B cell (primary cell): Measurements from ENCODE around the gene DUSP5. TPM values are rescaled to one million over a fixed set of nuclear protein-coding genes. Genes with fewer than 3 reads are reported as not detected.

Source experiments
- ATAC-seq: fragments of 200-7000 bp; cut with Tn5 transposase; one replicate; pipeline ENCODE4 v1.10.0; 2021; ENCODE audit warnings: low read depth, mild to moderate bottlenecking, moderate number of reproducible peaks, moderate library complexity
- CTCF ChIA-PET: fragments of 350-600 bp; sonication (Branson Sonifier 250); formaldehyde crosslinking; loops from one replicate; lab custom pipeline; 2021; ENCODE audit warnings: antibody characterized with exemption, inconsistent platforms; lab: Charles Lee
- POLR2A ChIA-PET: fragments of 350-600 bp; sonication (Branson Sonifier 250); formaldehyde crosslinking; loops from one replicate; lab custom pipeline; 2021; ENCODE audit warnings: antibody characterized with exemption; lab: Charles Lee
- DNase-seq: peaks from one replicate; pipeline ENCODE4 v3.0.0; 2013
- H2AFZ ChIP-seq: 2 replicates; pipeline ENCODE4 v1.6.1; 2012; ENCODE audit warnings: mild to moderate bottlenecking, low read depth, low read length; ENCODE audit not compliant: insufficient read depth, poor library complexity, severe bottlenecking
- H3K27ac ChIP-seq, 2 donors: 1 replicate in 1 of 2; 2 replicates in 1 of 2; pipeline ENCODE4 v1.5.1; 2012 to 2013; ENCODE audit warnings: low read length in 2 of 2, mild to moderate bottlenecking in 2 of 2, moderate library complexity in 1 of 2
- H3K27me3 ChIP-seq, 4 experiments: fragments of 200-600 bp in 1 of 4; sonication (generic) in 1 of 4; replicated peaks in 1 of 4; 1 replicate in 2 of 4; 2 replicates in 2 of 4; pipeline versions ENCODE4 v1.6.1 to v1.7.0; 2013 to 2016; ENCODE audit warnings: low read length in 3 of 4, mild to moderate bottlenecking in 2 of 4, mixed read lengths in 1 of 4, moderate library complexity in 1 of 4; ENCODE audit not compliant: insufficient read depth in 4 of 4, control insufficient read depth in 3 of 4; ENCODE audit errors: control extremely low read depth in 1 of 4
- H3K36me3 ChIP-seq, 2 experiments: replicated peaks in 1 of 2; 1 replicate in 1 of 2; 2 replicates in 1 of 2; pipeline versions ENCODE4 v1.6.1 to v1.7.1; 2013; ENCODE audit warnings: low read length in 1 of 2; ENCODE audit not compliant: insufficient read depth in 2 of 2, control insufficient read depth in 1 of 2; ENCODE audit errors: control extremely low read depth in 1 of 2, extremely low read depth in 1 of 2
- H3K4me1 ChIP-seq, 2 donors: fragments of 200-600 bp in 1 of 2; sonication (generic) in 1 of 2; 1 replicate in 1 of 2; 2 replicates in 1 of 2; pipeline versions ENCODE4 v1.5.1 to v1.6.1; 2013 to 2017; ENCODE audit warnings: low read length in 2 of 2; ENCODE audit not compliant: control insufficient read depth in 2 of 2, insufficient read depth in 2 of 2
- H3K4me2 ChIP-seq: replicated peaks from 2 replicates; pipeline ENCODE3; 2012; ENCODE audit warnings: mild to moderate bottlenecking, low read depth, low read length; ENCODE audit not compliant: poor library complexity, severe bottlenecking
- H3K4me3 ChIP-seq, 5 experiments: fragments of 200-600 bp in 1 of 5; sonication (generic) in 1 of 5; 1 replicate in 3 of 5; 2 replicates in 2 of 5; pipeline versions ENCODE4 v1.5.1 to v1.7.0; 2011 to 2016; ENCODE audit warnings: low read length in 4 of 5, mild to moderate bottlenecking in 4 of 5, low read depth in 2 of 5, control low read depth in 1 of 5, moderate library complexity in 1 of 5; ENCODE audit not compliant: insufficient read depth in 1 of 5; ENCODE audit errors: control extremely low read depth in 1 of 5, extremely low read depth in 1 of 5
- H3K79me2 ChIP-seq: fragments of 200-600 bp; sonication (generic); one replicate; pipeline ENCODE4 v1.6.0; 2016; ENCODE audit warnings: low read length; ENCODE audit not compliant: control insufficient read depth, insufficient read depth
- H3K9ac ChIP-seq: fragments of 200-600 bp; sonication (generic); 2 replicates; pipeline ENCODE4 v1.6.1; 2017; ENCODE audit warnings: mild to moderate bottlenecking, low read length, moderate library complexity
- H3K9me3 ChIP-seq, 3 donors: one replicate each; pipeline versions ENCODE4 v1.6.1 to v1.7.1; 2013; ENCODE audit warnings: low read length in 2 of 3; ENCODE audit not compliant: control insufficient read depth in 2 of 3, insufficient read depth in 1 of 3; ENCODE audit errors: control extremely low read depth in 1 of 3
- H4K20me1 ChIP-seq: 2 replicates; pipeline ENCODE4 v1.6.0; 2012; ENCODE audit warnings: mild to moderate bottlenecking, low read length; ENCODE audit not compliant: insufficient read depth, control insufficient read depth, poor library complexity, severe bottlenecking
- H3K27ac Mint-ChIP-seq: one replicate; pipeline ENCODE4 v1.8.0; 2021; ENCODE audit warnings: mixed read lengths
- H3K27me3 Mint-ChIP-seq: one replicate; pipeline ENCODE4 v1.8.0; 2021; ENCODE audit warnings: mixed read lengths
- H3K4me1 Mint-ChIP-seq: one replicate; pipeline ENCODE4 v1.8.0; 2021; ENCODE audit warnings: mixed read lengths
- H3K4me3 Mint-ChIP-seq: one replicate; pipeline ENCODE4 v1.8.0; 2021; ENCODE audit warnings: mixed read lengths
- H3K9me3 Mint-ChIP-seq: one replicate; pipeline ENCODE4 v1.8.0; 2022; ENCODE audit warnings: mixed read lengths; ENCODE audit not compliant: insufficient read depth
- CTCF ChIP-seq: fragments of 200-600 bp; IDR thresholded peaks from one replicate; pipeline ENCODE4 v1.8.0; 2022; ENCODE audit warnings: antibody characterized with exemption, mild to moderate bottlenecking
- EZH2 ChIP-seq: IDR thresholded peaks from 2 replicates; pipeline ENCODE4 v1.6.1; 2012; ENCODE audit warnings: borderline replicate concordance, low read depth, mild to moderate bottlenecking, moderate library complexity, low read length; ENCODE audit not compliant: insufficient read depth, poor library complexity, severe bottlenecking
- WGBS: methylation state at CpG from one replicate; pipeline ENCODE4 v1.1.5; 2013; ENCODE audit warnings: missing lambda C conversion rate; ENCODE audit not compliant: insufficient coverage; 5-methylcytosine and 5-hydroxymethylcytosine counted together
- intact Hi-C: fragments of 100-400 bp; cut with micrococcal nuclease; formaldehyde crosslinking; loops from one replicate; pipeline ENCODE4 v1.10.0; 2022
- polyA plus RNA-seq: library from polyadenylated mRNA; depleted of rRNA; stranded (reverse); fragments of >200 nt; gene quantifications from 2 replicates; pipeline ENCODE4 v1.2.3, GENCODE V29; 2012
- total RNA-seq, 2 donors: library from RNA; stranded (reverse); fragments of 120-200 nt in 1 of 2; gene quantifications; 1 replicate in 1 of 2; 2 replicates in 1 of 2; pipeline versions ENCODE4 v1.2.3 to v1.2.4, GENCODE V29; 2013 to 2022

Gene DUSP5
- total and polyA plus RNA-seq, 2 donors (not counting 1 experiment from before 2014, with no cell fraction given): 10.0 to 71.0 TPM

- H3K27ac Mint-ChIP-seq: no peak overlapping the region
- Histone ChIP-seq H3K36me3 (no peaks in the 10 kb centered on the region), H3K27ac (no peak overlapping the region), H3K9ac (no peak overlapping the region), H3K4me2 (no peak overlapping the region), H3K4me3 (no peak overlapping the region), H3K4me1 (no peaks in the 10 kb centered on the region), H3K9me3 (peaks cover 0 to 1% (median 0%) of the 10 kb centered on the region in 3 donors), H3K27me3 (no peaks in the 10 kb centered on the region), H4K20me1 (no peaks in the 10 kb centered on the region), H3K79me2 (no peaks in the 10 kb centered on the region), H2AFZ (no peak overlapping the region)
- intact Hi-C loops: no loop called here
- CTCF ChIA-PET: interaction anchor here (0.7 kb wide), 1 partner anchor 1729 kb away, joined by 5 read pairs; no protein-coding TSS in a partner anchor
- ATAC-seq: no peak
- no peak for TF ChIP-seq EZH2
- TF ChIP-seq CTCF: no peak
- no peak overlapping the region for H3K4me3 Mint-ChIP-seq
- 92% methylated on average over 3 of the region's 5 CpGs for WGBS
- H3K4me1 Mint-ChIP-seq: no peaks in the 10 kb centered on the region
- no peaks in the 10 kb centered on the region for H3K27me3 Mint-ChIP-seq
- no peaks in the 10 kb centered on the region for H3K9me3 Mint-ChIP-seq
- no peak for DNase-seq
- POLR2A ChIA-PET: interaction anchor here (1.1 kb wide), 1 partner anchor 24 kb away, joined by 3 read pairs; no protein-coding TSS in a partner anchor
Observed at GRCh38 chr10:110471566-110472139, 26.1 kb upstream of the DUSP5 start.

- intact Hi-C loops: no loop called here
- Histone ChIP-seq H3K4me3 (no peak overlapping the region), H3K4me1 (no peaks in the 10 kb centered on the region), H4K20me1 (no peaks in the 10 kb centered on the region), H3K4me2 (no peak overlapping the region), H3K9me3 (peaks cover 0 to 1% (median 0%) of the 10 kb centered on the region in 3 donors), H3K36me3 (no peaks in the 10 kb centered on the region), H3K79me2 (no peaks in the 10 kb centered on the region), H3K27ac (no peak overlapping the region), H2AFZ (no peak overlapping the region), H3K27me3 (no peaks in the 10 kb centered on the region), H3K9ac (no peak overlapping the region)
- ATAC-seq (no peak), DNase-seq (no peak)
- CTCF ChIA-PET: interaction anchor here (1.4 kb wide), 1 partner anchor 73 kb away, joined by 3 read pairs; no protein-coding TSS in a partner anchor
- Mint-ChIP-seq H3K27me3 (no peaks in the 10 kb centered on the region), H3K4me1 (no peaks in the 10 kb centered on the region), H3K4me3 (no peak overlapping the region), H3K27ac (no peak overlapping the region), H3K9me3 (no peaks in the 10 kb centered on the region)
- POLR2A ChIA-PET: no interaction called here
- no peak for TF ChIP-seq CTCF
- WGBS: 93% methylated on average over 3 of the region's 3 CpGs
Observed at GRCh38 chr10:110474017-110474416, 23.7 kb upstream of the DUSP5 start.
